Kidney tubule cell (primary cell): Measurements from ENCODE around the gene NPFFR1.

Experiments used
- DNase-seq: peaks from one replicate; pipeline ENCODE4 v3.0.0-alpha.2; 2018; ENCODE audit warnings: low spot score

Gene NPFFR1

GRCh38 chr10:70283445-70284399, at the start of gene NPFFR1:
NPFFR1 (minus strand) TSS chr10:70284004; CDS start chr10:70283676, 328 bp downstream.
- DNase-seq: no peak

GRCh38 chr10:70333268-70333667, 49.5 kb upstream of the NPFFR1 start:
- DNase-seq: no peak

GRCh38 chr10:70331486-70332268, 47.9 kb upstream of the NPFFR1 start:
- peak; percentile 100 for DNase-seq

GRCh38 chr10:70331160-70331485, 47.3 kb upstream of the NPFFR1 start:
- no peak for DNase-seq

GRCh38 chr10:70330671-70331070, 46.9 kb upstream of the NPFFR1 start:
- no peak for DNase-seq

- DNase-seq: peak; percentile 82
Observed at GRCh38 chr10:70328967-70329366, 45.2 kb upstream of the NPFFR1 start.

- DNase-seq: no peak
Observed at GRCh38 chr10:70328018-70328417, 44.2 kb upstream of the NPFFR1 start.

GRCh38 chr10:70324951-70325781, 41.4 kb upstream of the NPFFR1 start:
- no peak for DNase-seq

- DNase-seq: no peak
Observed at GRCh38 chr10:70324339-70324861, 40.6 kb upstream of the NPFFR1 start.

GRCh38 chr10:70323697-70324338, 40.0 kb upstream of the NPFFR1 start:
- no peak for DNase-seq

GRCh38 chr10:70323138-70323696, 39.4 kb upstream of the NPFFR1 start:
- no peak for DNase-seq

GRCh38 chr10:70321897-70322890, 38.4 kb upstream of the NPFFR1 start:
- no peak for DNase-seq

- DNase-seq: no peak
Observed at GRCh38 chr10:70321233-70321632, 37.4 kb upstream of the NPFFR1 start.

GRCh38 chr10:70320751-70321150, 36.9 kb upstream of the NPFFR1 start:
- DNase-seq: no peak

GRCh38 chr10:70319824-70320223, 36.0 kb upstream of the NPFFR1 start:
- DNase-seq: no peak

- DNase-seq: no peak
Observed at GRCh38 chr10:70319183-70319582, 35.4 kb upstream of the NPFFR1 start.

- no peak for DNase-seq
Observed at GRCh38 chr10:70317943-70318318, 34.1 kb upstream of the NPFFR1 start.

- no peak for DNase-seq
Observed at GRCh38 chr10:70317272-70317942, 33.6 kb upstream of the NPFFR1 start.

GRCh38 chr10:70315815-70316214, 32.0 kb upstream of the NPFFR1 start:
- DNase-seq: no peak
